ENCODE results near the gene ATXN2.

The ATXN2 gene

DNA sequence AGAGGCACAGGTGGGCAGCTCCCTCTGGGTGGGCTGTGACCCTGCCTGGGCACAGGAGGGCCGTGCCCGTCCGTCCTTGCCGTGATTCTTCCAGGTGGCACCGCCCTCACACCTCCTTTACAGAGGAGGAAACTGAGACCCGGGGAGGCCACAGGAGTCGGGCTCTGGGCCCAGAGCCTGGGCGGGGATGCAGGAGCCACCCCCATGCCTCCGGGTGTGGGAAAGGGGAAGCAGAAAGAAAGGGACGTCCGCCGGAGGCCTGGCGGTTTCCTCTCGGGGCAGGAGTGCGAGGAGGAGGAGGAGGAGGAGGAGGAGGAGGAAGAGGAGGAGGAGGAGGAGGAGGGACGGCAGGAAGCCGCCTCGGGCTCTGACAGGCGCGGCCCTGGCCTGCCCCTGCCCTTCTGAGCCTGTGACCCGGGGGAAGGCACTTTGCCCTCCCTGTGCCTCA lies 170.4 kb downstream of the ATXN2 start:
- Histone ChIP-seq H3K4me3 (no peak overlapping the region), H3K27ac (peak overlapping the region in 20 of 21 experiments; percentile 26 to 88 (median 66))

- H3K4me3 ChIP-seq, result no peak overlapping the region
- peak overlapping the region in 20 of 21 experiments; percentile 9 to 88 (median 60) for H3K27ac ChIP-seq
These were observed 170.9 kb downstream of the ATXN2 start for GRCh38 chr12:111428081-111428727.

DNA sequence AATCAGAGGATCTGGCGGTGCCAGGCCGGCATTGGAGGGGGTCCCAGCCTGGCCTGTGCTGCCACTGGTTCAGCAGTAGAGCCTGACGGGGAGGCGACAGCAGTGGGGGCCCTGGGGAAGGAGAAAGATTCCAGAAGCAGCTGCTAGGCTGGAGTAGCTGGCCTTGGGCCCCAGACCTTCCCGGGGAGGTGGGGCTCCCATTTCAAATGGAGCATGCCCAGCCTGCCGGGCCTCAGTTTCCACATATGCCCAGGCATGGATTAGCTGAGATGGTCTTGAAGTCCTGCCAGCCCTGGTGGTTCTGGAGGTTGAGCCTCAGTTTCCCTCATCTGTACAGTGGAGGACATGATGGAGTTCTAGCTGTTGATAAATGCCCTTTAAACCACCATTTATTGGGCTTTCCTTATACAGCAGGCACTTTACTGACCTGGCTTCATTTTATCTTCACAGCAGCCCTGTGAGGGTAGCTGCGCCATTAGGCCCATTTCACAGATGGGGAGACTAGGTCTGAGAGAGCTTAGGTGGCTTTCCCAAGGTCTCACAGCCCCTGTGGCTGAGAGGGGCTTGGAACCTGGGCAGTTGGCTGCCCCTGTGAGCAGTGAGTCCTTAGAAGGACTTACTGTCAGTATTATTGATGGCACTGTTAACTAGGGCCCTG lies 171.6 kb downstream of the ATXN2 start:
- Histone ChIP-seq H3K4me3 (no peak overlapping the region), H3K27ac (peak overlapping the region in 17 of 21 experiments; percentile 9 to 88 (median 66))

- peak overlapping the region in 9 of 21 experiments; percentile 3 to 66 (median 29) for H3K27ac ChIP-seq
- no peak overlapping the region for H3K4me3 ChIP-seq
These were observed 172.6 kb downstream of the ATXN2 start for GRCh38 chr12:111426344-111427185.

GRCh38 chr12:111425655-111426054 lies 173.5 kb downstream of the ATXN2 start:
- H3K4me3 ChIP-seq, result no peak overlapping the region
- H3K27ac ChIP-seq, result peak overlapping the region in 10 of 21 experiments; percentile 4 to 66 (median 36)

- H3K4me3 ChIP-seq, result no peak overlapping the region
- H3K27ac ChIP-seq, result peak overlapping the region in 7 of 21 experiments; percentile 4 to 66 (median 38)
These were observed 174.3 kb downstream of the ATXN2 start for GRCh38 chr12:111424793-111425251.

DNA sequence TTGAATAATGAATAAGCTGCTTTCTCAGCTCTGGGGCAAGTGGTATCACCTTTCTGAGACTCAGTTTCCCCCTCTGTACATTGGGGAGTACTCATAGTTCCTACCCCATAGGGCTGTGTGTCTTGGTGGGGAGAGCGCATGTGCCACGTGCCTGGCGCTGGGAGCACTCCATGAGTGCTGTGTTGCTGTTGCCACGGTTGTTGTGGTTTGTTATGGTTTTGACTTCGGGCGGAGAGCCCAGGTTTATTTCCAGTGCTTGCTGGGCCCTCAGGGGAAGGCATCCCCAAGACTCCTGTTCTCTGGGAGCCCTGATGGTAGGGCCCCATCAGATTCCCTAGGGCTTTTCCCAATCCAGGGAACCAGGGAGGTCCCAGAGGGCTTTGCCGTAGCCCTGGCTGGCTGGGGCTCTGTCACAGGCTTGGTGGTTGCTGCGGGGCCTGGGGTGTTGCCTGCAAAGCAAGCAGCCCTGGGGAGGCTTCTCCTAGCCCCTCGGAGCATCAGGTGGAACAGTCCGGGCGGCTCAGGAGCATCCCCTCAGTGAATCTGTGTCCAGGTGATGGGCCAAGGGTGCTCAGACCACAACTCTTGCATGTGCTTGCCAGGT lies 174.8 kb downstream of the ATXN2 start:
- H3K27ac ChIP-seq, result no peak overlapping the region
- H3K4me3 ChIP-seq, result no peak overlapping the region

GRCh38 chr12:111420494-111420893 lies 178.6 kb downstream of the ATXN2 start:
- Histone ChIP-seq H3K27ac (no peak overlapping the region), H3K4me3 (no peak overlapping the region)

DNA sequence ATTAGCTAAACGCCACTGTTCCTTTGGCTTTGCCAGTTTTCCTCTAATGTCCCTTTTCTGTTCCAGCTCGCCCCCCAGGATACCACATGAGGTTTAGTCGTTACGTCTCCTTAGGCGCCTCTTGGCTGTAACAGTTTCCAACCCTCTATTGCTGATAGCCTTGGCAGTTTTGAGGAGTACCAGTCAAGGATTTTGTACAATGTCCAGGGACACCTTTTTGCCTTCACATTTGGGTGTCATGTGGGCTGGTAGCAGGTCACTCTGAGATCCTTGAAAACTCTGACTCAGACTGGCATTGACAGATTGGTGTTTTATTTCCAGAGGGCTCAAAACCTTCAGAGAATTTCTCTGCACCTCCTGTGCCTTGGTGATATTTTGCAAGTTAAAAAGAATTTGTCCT lies 179.3 kb downstream of the ATXN2 start:
- Histone ChIP-seq H3K27ac (no peak overlapping the region), H3K4me3 (no peak overlapping the region)

DNA sequence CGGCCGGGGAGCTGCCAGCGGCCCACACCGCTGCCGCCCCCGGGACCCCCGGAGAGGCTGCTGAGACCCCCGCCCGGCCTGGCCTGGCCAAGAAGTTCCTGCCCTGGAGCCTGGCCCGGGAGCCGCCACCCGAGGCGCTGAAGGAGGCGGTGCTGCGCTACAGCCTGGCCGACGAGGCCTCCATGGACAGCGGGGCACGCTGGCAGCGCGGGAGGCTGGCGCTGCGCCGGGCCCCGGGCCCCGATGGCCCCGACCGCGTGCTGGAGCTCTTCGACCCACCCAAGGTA lies 180.6 kb downstream of the ATXN2 start:
- Histone ChIP-seq H3K27ac (no peak overlapping the region), H3K4me3 (no peak overlapping the region)

DNA sequence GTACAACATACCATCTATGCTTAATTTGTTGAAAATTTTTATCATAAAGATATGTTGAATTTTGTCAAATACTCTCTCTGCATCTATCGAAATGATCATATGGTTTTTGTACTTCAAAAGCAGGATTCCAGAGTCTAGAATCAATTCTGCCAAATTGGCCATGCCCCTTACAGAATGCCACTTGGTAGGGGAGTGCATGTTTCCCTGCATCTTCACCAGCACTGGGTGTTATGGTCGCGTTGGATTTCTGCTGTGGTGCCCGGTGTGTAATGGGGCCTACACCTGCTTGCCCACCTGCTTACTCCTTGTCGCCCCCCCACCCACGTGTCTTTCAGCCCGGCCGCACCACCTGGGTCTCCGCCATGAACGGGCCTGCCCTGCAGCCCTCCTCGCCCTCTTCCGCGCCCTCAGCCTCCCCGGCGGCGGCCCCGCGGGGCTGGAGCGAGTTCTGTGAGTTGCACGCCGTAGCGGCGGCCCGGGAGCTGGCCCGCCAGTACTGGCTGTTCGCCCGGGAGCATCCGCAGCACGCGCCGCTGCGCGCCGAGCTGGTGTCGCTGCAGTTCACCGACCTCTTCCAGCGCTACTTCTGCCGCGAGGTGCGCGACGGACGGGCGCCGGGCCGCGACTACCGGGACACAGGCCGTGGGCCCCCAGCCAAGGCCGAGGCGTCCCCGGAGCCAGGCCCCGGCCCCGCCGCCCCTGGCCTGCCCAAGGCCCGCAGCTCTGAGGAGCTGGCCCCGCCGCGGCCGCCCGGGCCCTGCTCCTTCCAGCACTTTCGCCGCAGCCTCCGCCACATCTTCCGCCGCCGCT lies 181.1 kb downstream of the ATXN2 start:
- H3K27ac ChIP-seq, result no peak overlapping the region
- H3K4me3 ChIP-seq, result no peak overlapping the region

- Histone ChIP-seq H3K27ac (no peak overlapping the region), H3K4me3 (no peak overlapping the region)
These were observed 181.8 kb downstream of the ATXN2 start for GRCh38 chr12:111417290-111417689.

- no peak overlapping the region for H3K4me3 ChIP-seq
- H3K27ac ChIP-seq, result no peak overlapping the region
These were observed 184.3 kb downstream of the ATXN2 start for GRCh38 chr12:111414711-111415252.

- Histone ChIP-seq H3K4me3 (no peak overlapping the region), H3K27ac (peak overlapping the region in 6 of 21 experiments; percentile 6 to 82 (median 46))
These were observed 185.6 kb downstream of the ATXN2 start for GRCh38 chr12:111413442-111414086.

- Histone ChIP-seq H3K4me3 (no peak overlapping the region), H3K27ac (peak overlapping the region in 13 of 21 experiments; percentile 3 to 95 (median 63))
These were observed 186.2 kb downstream of the ATXN2 start for GRCh38 chr12:111412830-111413441.

DNA sequence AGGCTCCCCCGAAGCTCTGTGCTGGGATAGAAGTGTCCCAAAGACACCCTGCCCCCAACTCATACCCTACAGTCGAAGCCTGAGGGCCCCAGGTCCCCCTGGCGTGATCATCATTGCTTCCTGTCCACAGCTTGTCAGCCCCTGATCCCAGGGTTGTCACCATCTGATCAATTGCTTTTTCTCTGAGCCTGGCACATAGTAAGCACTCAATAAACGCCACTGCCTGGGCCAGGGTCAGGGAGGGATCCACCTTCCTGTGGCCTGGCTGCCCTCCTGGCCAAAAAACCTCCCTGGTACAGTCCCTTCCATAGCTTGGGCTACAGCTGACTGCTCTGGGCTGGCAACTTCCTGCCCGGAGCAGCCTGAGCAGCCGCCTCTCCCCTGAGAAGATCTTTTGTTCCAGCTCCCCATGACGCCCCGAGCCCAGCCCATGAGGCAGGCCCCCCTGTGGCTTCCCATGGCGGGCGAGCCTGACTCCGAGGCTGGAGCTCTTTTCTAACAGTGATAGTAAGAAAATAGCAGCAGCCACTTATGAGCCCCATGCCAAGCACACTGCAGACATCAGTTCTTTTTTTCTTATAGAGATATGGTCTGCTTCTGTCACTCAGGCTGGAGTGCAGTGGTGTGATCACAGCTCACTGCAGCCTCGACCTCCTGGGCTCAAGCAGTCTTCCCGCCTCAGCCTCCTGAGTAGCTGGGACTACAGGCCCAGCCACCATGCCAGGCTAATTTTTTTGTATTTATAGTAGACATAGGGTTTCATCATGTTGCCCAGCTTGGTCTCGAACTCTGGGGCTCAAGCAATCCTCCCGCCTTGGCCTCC lies 186.9 kb downstream of the ATXN2 start:
- Histone ChIP-seq H3K27ac (peak overlapping the region in 19 of 21 experiments; percentile 4 to 95 (median 67)), H3K4me3 (no peak overlapping the region)

DNA sequence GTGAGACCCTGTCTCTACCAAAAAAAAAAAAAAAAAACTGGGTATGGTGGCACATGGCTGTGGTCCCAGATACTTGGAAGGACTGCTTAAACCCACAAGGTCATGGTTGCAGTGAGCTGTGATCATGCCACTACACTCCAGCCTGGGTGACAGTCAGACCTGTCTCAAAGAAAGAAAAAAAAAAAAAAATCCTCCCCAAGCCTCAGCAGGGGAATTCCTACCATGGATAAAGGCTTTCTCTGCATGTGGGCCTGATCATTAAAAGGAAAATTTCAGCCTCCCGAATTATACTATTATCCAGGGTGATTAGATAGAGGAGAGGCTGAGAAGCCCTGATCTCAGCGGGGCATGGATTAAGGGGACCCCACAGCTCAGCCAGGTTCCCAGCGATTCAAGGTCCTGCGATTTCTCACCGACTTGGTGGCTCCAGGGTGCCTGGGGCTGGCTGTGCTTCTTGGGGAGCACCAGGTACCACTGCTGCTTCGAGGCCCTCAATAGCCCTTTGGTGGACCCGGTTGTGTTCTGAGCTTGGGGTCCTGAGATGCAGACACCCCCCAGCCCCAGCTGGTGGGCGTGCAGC lies 187.8 kb downstream of the ATXN2 start:
- Histone ChIP-seq H3K27ac (peak overlapping the region in 19 of 21 experiments; percentile 22 to 95 (median 77)), H3K4me3 (no peak overlapping the region)
